ENCODE measurements around the gene ALG3. TPM values are rescaled to one million over a fixed set of nuclear protein-coding genes. Genes with fewer than 3 reads are reported as not detected.

Gene ALG3
- total RNA-seq, 1 donor from 2014 or later = 23.7 TPM

DNA sequence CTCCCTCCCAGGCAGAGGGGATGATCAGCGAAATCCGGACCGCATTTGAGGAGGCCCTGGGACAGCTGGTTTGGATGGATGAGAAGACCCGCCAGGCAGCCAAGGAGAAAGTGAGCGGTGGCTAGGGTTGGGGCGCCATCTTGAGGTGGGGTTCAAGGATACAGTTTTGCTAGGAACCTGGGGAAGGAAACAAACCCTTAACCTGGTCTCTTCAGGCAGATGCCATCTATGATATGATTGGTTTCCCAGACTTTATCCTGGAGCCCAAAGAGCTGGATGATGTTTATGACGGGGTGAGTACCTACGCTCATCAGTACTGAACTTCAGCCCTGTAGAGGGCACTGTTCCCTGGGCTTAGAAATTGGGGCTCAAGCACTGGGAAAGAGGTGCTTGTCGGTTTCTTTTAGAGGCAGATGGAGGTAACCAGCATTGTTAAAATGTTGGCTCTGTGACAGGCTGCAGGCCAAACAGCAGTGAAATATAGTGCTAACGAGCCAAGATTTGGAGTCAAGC lies 40.7 kb upstream of the ALG3 start:
- Mint-ChIP-seq H3K4me3 (no peak overlapping the region), H3K4me1 (peaks cover 4% of the 10 kb centered on the region), H3K36me3 (no peaks in the 10 kb centered on the region), H3K27ac (no peak overlapping the region), H3K9me3 (no peaks in the 10 kb centered on the region), H3K27me3 (ENCODE audit: insufficient read depth, low read depth) (peaks cover 11% of the 10 kb centered on the region)
- H3K27ac ChIP-seq = no peak overlapping the region
- H3K79me2 ChIP-seq (ENCODE audit: low read depth) = no peaks in the 10 kb centered on the region
- H3K36me3 ChIP-seq = no peaks in the 10 kb centered on the region
- no peaks in the 10 kb centered on the region for H3F3A ChIP-seq (ENCODE audit: low read depth)
- no peaks in the 10 kb centered on the region for H4K20me1 ChIP-seq (ENCODE audit: low read depth)
- H3K9ac ChIP-seq = no peak overlapping the region
- no peak overlapping the region for H3K4me2 ChIP-seq
- TF ChIP-seq, protein P1, sequence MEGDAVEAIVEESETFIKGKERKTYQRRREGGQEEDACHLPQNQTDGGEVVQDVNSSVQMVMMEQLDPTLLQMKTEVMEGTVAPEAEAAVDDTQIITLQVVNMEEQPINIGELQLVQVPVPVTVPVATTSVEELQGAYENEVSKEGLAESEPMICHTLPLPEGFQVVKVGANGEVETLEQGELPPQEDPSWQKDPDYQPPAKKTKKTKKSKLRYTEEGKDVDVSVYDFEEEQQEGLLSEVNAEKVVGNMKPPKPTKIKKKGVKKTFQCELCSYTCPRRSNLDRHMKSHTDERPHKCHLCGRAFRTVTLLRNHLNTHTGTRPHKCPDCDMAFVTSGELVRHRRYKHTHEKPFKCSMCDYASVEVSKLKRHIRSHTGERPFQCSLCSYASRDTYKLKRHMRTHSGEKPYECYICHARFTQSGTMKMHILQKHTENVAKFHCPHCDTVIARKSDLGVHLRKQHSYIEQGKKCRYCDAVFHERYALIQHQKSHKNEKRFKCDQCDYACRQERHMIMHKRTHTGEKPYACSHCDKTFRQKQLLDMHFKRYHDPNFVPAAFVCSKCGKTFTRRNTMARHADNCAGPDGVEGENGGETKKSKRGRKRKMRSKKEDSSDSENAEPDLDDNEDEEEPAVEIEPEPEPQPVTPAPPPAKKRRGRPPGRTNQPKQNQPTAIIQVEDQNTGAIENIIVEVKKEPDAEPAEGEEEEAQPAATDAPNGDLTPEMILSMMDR (IDR thresholded peaks at IDR 0.05) = peak; percentile 71
- TF ChIP-seq EZH2phosphoT487 (IDR thresholded peaks at IDR 0.05) = no peak
- no peaks in the 10 kb centered on the region for H3K4me1 ChIP-seq
- peaks cover 6% of the 10 kb centered on the region for H3K27me3 ChIP-seq
- H3K4me3 ChIP-seq = no peak overlapping the region
- H2AFZ ChIP-seq (replicated peaks) = no peak overlapping the region
- H3K9me3 ChIP-seq (ENCODE audit: low read depth) = no peaks in the 10 kb centered on the region
- DNase-seq (ENCODE audit: low spot score) = peak; percentile 77

GRCh38 chr3:184284696-184285095 lies 35.9 kb upstream of the ALG3 start:
- Histone ChIP-seq H4K20me1 (ENCODE audit: low read depth) (no peaks in the 10 kb centered on the region), H3K79me2 (ENCODE audit: low read depth) (no peaks in the 10 kb centered on the region), H3F3A (ENCODE audit: low read depth) (no peaks in the 10 kb centered on the region), H2AFZ (replicated peaks) (no peak overlapping the region), H3K4me1 (no peaks in the 10 kb centered on the region), H3K27ac (no peak overlapping the region), H3K9me3 (ENCODE audit: low read depth) (no peaks in the 10 kb centered on the region), H3K27me3 (peaks cover 6% of the 10 kb centered on the region), H3K36me3 (no peaks in the 10 kb centered on the region), H3K9ac (no peak overlapping the region), H3K4me3 (no peak overlapping the region), H3K4me2 (no peak overlapping the region)
- Mint-ChIP-seq H3K9me3 (no peaks in the 10 kb centered on the region), H3K36me3 (no peaks in the 10 kb centered on the region), H3K4me3 (peak overlapping the region; percentile 7), H3K27me3 (ENCODE audit: insufficient read depth, low read depth) (peaks cover 19% of the 10 kb centered on the region), H3K27ac (no peak overlapping the region), H3K4me1 (peaks cover 6% of the 10 kb centered on the region)
- peak; percentile 88 for DNase-seq (ENCODE audit: low spot score)
- TF ChIP-seq, protein P1 (IDR thresholded peaks at IDR 0.05) = peak; percentile 70
- no peak for TF ChIP-seq EZH2phosphoT487 (IDR thresholded peaks at IDR 0.05)
- no peak for TF ChIP-seq EZH2 (IDR thresholded peaks at IDR 0.05)

DNA sequence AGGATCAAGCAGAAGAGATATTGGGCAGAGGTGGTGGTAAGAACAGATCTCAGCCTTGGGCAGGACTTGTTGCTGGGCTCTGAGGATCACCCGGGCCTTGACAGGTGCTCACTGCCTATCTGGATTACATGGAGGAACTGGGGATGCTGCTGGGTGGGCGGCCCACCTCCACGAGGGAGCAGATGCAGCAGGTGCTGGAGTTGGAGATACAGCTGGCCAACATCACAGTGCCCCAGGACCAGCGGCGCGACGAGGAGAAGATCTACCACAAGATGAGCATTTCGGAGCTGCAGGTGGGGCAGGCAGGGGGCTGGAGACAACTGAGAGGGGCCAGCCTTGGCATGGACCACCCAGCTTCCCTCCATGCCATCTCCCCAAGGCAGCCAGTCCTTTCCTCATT lies 34.9 kb upstream of the ALG3 start:
- H3K27me3 Mint-ChIP-seq (ENCODE audit: insufficient read depth, low read depth) = peaks cover 20% of the 10 kb centered on the region

More for the DNA sequence above, 34.9 kb upstream of the ALG3 start:
- Histone ChIP-seq H4K20me1 (ENCODE audit: low read depth) (no peaks in the 10 kb centered on the region), H3K9ac (no peak overlapping the region), H3K27me3 (peaks cover 7% of the 10 kb centered on the region), H3K4me2 (no peak overlapping the region), H3K9me3 (ENCODE audit: low read depth) (no peaks in the 10 kb centered on the region), H3K79me2 (ENCODE audit: low read depth) (no peaks in the 10 kb centered on the region), H3F3A (ENCODE audit: low read depth) (no peaks in the 10 kb centered on the region), H3K36me3 (no peaks in the 10 kb centered on the region), H3K4me1 (no peaks in the 10 kb centered on the region), H2AFZ (replicated peaks) (no peak overlapping the region), H3K4me3 (no peak overlapping the region), H3K27ac (no peak overlapping the region)
- H3K4me1 Mint-ChIP-seq = peaks cover 6% of the 10 kb centered on the region
- TF ChIP-seq EZH2phosphoT487 (IDR thresholded peaks at IDR 0.05) (no peak), EZH2 (IDR thresholded peaks at IDR 0.05) (no peak)
- TF ChIP-seq, protein P1 (IDR thresholded peaks at IDR 0.05) = no peak
- DNase-seq (ENCODE audit: low spot score) = no peak
- H3K4me3 Mint-ChIP-seq = no peak overlapping the region
- no peak overlapping the region for H3K27ac Mint-ChIP-seq
- H3K9me3 Mint-ChIP-seq = no peaks in the 10 kb centered on the region
- H3K36me3 Mint-ChIP-seq = no peaks in the 10 kb centered on the region
